Gastroesophageal sphincter (tissue), 4 donors: Measurements from ENCODE around the gene DCUN1D1. TPM values are rescaled to one million over a fixed set of nuclear protein-coding genes. Genes with fewer than 3 reads are reported as not detected.

Experiments used
- ATAC-seq: fragments of 150-250 bp; one replicate; pipeline ENCODE4 v1.9.1; 2016; ENCODE audit warnings: mild to moderate bottlenecking, moderate library complexity
- H3K27ac ChIP-seq, 4 donors: fragments of 200-600 bp; sonication (generic) in 3 of 4; 1 replicate in 3 of 4; 2 replicates in 1 of 4; pipeline ENCODE4 v1.5.1; 2016 to 2019
- H3K27me3 ChIP-seq: fragments of 200-600 bp; sonication (generic); one replicate; pipeline ENCODE4 v1.5.1; 2019
- H3K36me3 ChIP-seq, 2 donors: fragments of 200-600 bp; sonication (generic); one replicate each; pipeline ENCODE4 v1.5.1; 2019; ENCODE audit warnings: control low read depth in 1 of 2
- H3K4me1 ChIP-seq, 3 donors: fragments of 200-600 bp; sonication (generic); 1 replicate in 2 of 3; 2 replicates in 1 of 3; pipeline ENCODE4 v1.5.1; 2016 to 2019; ENCODE audit warnings: control low read depth in 2 of 3
- H3K4me3 ChIP-seq, 2 donors: fragments of 200-600 bp; sonication (generic); one replicate each; pipeline ENCODE4 v1.5.1; 2019; ENCODE audit warnings: mild to moderate bottlenecking in 1 of 2, moderate library complexity in 1 of 2
- H3K9me3 ChIP-seq, 3 donors: fragments of 200-600 bp; sonication (generic); one replicate each; pipeline ENCODE4 v1.5.1; 2017 to 2019; ENCODE audit warnings: control low read depth in 2 of 3
- EP300 ChIP-seq: sonication (generic); formaldehyde crosslinking; IDR thresholded peaks from one replicate; pipeline ENCODE4 v1.6.1; 2017; ENCODE audit warnings: antibody characterized with exemption, mild to moderate bottlenecking
- POLR2A ChIP-seq, 2 donors: fragments of 450-650 bp; IDR thresholded peaks; one replicate each; pipeline ENCODE4 v1.6.1; 2017; ENCODE audit warnings: antibody characterized with exemption in 2 of 2, mild to moderate bottlenecking in 2 of 2, moderate library complexity in 1 of 2
- POLR2AphosphoS5 ChIP-seq: sonication (generic); formaldehyde crosslinking; IDR thresholded peaks from one replicate; pipeline ENCODE4 v1.6.1; 2017; ENCODE audit warnings: antibody characterized with exemption
- WGBS, 2 donors: methylation state at CpG; one replicate each; pipeline ENCODE4 v1.1.5; 2018; ENCODE audit warnings: low coverage in 1 of 2; 5-methylcytosine and 5-hydroxymethylcytosine counted together
- total RNA-seq, 4 donors: library from RNA; depleted of rRNA; stranded (reverse); fragments of >200 nt; gene quantifications; one replicate each; pipeline ENCODE4 v1.1.0, GENCODE V29; 2016
- TF ChIP-seq, protein P1 (sequence below), 4 experiments: fragments of 200-600 bp in 2 of 4; fragments of 450-650 bp in 2 of 4; sonication (generic) in 1 of 4; IDR thresholded peaks; one replicate each; pipeline ENCODE4 v1.5.1; 2017 to 2019; ENCODE audit warnings: antibody characterized with exemption in 4 of 4, mild to moderate bottlenecking in 2 of 4, moderate library complexity in 2 of 4

DCUN1D1 gene
- total RNA-seq, 4 donors from 2014 or later, result 35.6 to 48.3 (median 42.8) TPM

- no peak for ATAC-seq
- Histone ChIP-seq H3K27me3 (no peaks in the 10 kb centered on the region), H3K9me3 (no peaks in the 10 kb centered on the region), H3K4me3 (no peak overlapping the region), H3K36me3 (peaks cover 0 to 16% of the 10 kb centered on the region in 2 donors), H3K4me1 (no peaks in the 10 kb centered on the region), H3K27ac (no peak overlapping the region)
- 63 to 78% methylated on average over 4 of the region's 4 CpGs for WGBS, 2 donors
- TF ChIP-seq POLR2A (IDR thresholded peaks at IDR 0.05), result no peak
- TF ChIP-seq, protein P1, sequence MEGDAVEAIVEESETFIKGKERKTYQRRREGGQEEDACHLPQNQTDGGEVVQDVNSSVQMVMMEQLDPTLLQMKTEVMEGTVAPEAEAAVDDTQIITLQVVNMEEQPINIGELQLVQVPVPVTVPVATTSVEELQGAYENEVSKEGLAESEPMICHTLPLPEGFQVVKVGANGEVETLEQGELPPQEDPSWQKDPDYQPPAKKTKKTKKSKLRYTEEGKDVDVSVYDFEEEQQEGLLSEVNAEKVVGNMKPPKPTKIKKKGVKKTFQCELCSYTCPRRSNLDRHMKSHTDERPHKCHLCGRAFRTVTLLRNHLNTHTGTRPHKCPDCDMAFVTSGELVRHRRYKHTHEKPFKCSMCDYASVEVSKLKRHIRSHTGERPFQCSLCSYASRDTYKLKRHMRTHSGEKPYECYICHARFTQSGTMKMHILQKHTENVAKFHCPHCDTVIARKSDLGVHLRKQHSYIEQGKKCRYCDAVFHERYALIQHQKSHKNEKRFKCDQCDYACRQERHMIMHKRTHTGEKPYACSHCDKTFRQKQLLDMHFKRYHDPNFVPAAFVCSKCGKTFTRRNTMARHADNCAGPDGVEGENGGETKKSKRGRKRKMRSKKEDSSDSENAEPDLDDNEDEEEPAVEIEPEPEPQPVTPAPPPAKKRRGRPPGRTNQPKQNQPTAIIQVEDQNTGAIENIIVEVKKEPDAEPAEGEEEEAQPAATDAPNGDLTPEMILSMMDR (IDR thresholded peaks at IDR 0.05), result no peak
- TF ChIP-seq POLR2AphosphoS5, result no peak
- TF ChIP-seq EP300, result no peak
These were observed 58.5 kb downstream of the DCUN1D1 start for GRCh38 chr3:182921665-182922355.

- no peak overlapping the region for H3K27ac ChIP-seq
These were observed 59.7 kb downstream of the DCUN1D1 start for GRCh38 chr3:182920515-182921084.

GRCh38 chr3:182919866-182920357 lies 60.4 kb downstream of the DCUN1D1 start:
- ATAC-seq, result no peak
- WGBS, 2 donors, result 86 to 90% methylated on average over 5 of the region's 5 CpGs
- Histone ChIP-seq H3K36me3 (peaks cover 0 to 23% of the 10 kb centered on the region in 2 donors), H3K4me1 (no peaks in the 10 kb centered on the region), H3K27me3 (no peaks in the 10 kb centered on the region), H3K27ac (no peak overlapping the region), H3K4me3 (no peak overlapping the region), H3K9me3 (no peaks in the 10 kb centered on the region)
- no peak for TF ChIP-seq EP300
- TF ChIP-seq, protein P1 (IDR thresholded peaks at IDR 0.05), result no peak
- TF ChIP-seq POLR2A (IDR thresholded peaks at IDR 0.05), result no peak
- no peak for TF ChIP-seq POLR2AphosphoS5

More at GRCh38 chr3:182920515-182921084, 59.7 kb downstream of the DCUN1D1 start:
- no peak for ATAC-seq
- Histone ChIP-seq H3K27me3 (no peaks in the 10 kb centered on the region), H3K4me3 (no peak overlapping the region), H3K4me1 (no peaks in the 10 kb centered on the region), H3K9me3 (no peaks in the 10 kb centered on the region), H3K36me3 (peaks cover 0 to 18% of the 10 kb centered on the region in 2 donors)
- 68 to 89% methylated on average over 4 to 9 of the region's 9 CpGs for WGBS, 2 donors
- TF ChIP-seq, protein P1 (IDR thresholded peaks at IDR 0.05), result no peak
- TF ChIP-seq POLR2A (IDR thresholded peaks at IDR 0.05), result no peak
- no peak for TF ChIP-seq POLR2AphosphoS5
- no peak for TF ChIP-seq EP300

DNA sequence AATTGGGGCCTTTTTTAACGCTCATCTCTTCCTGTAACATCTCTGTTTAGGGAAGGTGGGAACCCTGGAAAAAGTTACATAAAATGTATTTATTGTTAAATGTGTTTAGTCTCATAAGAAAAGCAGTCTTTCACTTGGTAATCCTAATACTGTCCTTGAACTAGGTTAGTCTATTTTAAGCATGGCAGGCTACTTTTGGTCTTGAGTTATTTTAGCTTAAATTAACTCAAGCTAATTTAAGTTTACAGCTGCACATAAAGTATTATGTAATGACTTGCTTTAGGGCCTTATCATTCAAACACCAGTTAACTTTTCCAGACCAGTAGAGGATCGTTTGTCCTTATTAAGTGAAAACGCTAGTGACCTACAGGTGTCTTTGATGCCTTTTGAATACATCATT lies 63.2 kb downstream of the DCUN1D1 start:
- no peaks in the 10 kb centered on the region for H3K4me1 ChIP-seq
- 72 to 88% methylated on average over 3 of the region's 3 CpGs for WGBS, 2 donors
- ATAC-seq, result no peak
- no peak overlapping the region for H3K27ac ChIP-seq
- H3K36me3 ChIP-seq, result peaks cover 0 to 47% of the 10 kb centered on the region in 2 donors
- H3K4me3 ChIP-seq, result no peak overlapping the region
- TF ChIP-seq POLR2AphosphoS5, result no peak
- TF ChIP-seq, protein P1 (IDR thresholded peaks at IDR 0.05), result no peak
- no peak for TF ChIP-seq POLR2A (IDR thresholded peaks at IDR 0.05)
- no peak for TF ChIP-seq EP300
- H3K9me3 ChIP-seq, result no peaks in the 10 kb centered on the region
- H3K27me3 ChIP-seq, result no peaks in the 10 kb centered on the region

GRCh38 chr3:182914341-182914740 lies 66.0 kb downstream of the DCUN1D1 start:
- no peak for ATAC-seq
- no peak overlapping the region for H3K27ac ChIP-seq

More at GRCh38 chr3:182914341-182914740, 66.0 kb downstream of the DCUN1D1 start:
- 73 to 75% methylated on average over 1 of the region's 1 CpG for WGBS, 2 donors
- Histone ChIP-seq H3K4me3 (no peak overlapping the region), H3K9me3 (no peaks in the 10 kb centered on the region), H3K36me3 (peaks cover 0 to 51% of the 10 kb centered on the region in 2 donors), H3K4me1 (no peaks in the 10 kb centered on the region), H3K27me3 (no peaks in the 10 kb centered on the region)
- TF ChIP-seq, protein P1 (IDR thresholded peaks at IDR 0.05), result no peak
- TF ChIP-seq EP300 (no peak), POLR2AphosphoS5 (no peak), POLR2A (IDR thresholded peaks at IDR 0.05) (no peak)
